Neural progenitor cell (in vitro differentiated cells): ENCODE data around the gene TCF3. TPM values are rescaled to one million over a fixed set of nuclear protein-coding genes. Genes with fewer than 3 reads are reported as not detected.

Source experiments
- DNase-seq: peaks from one replicate; pipeline ENCODE4 v3.0.0-alpha.2; 2016; ENCODE audit warnings: low spot score
- H2AFZ ChIP-seq: fragments of 200-600 bp; sonication (generic); replicated peaks from 2 replicates; pipeline ENCODE4 v1.6.1; 2016; ENCODE audit warnings: antibody characterized with exemption
- H3F3A ChIP-seq: fragments of 200-600 bp; sonication (generic); 2 replicates; pipeline ENCODE4 v1.6.1; 2016; ENCODE audit warnings: antibody characterized with exemption, low read depth
- H3K27ac ChIP-seq: fragments of 200-600 bp; sonication (generic); 2 replicates; pipeline ENCODE4 v1.5.1; 2016; ENCODE audit warnings: mild to moderate bottlenecking
- H3K27me3 ChIP-seq: fragments of 200-600 bp; sonication (generic); 2 replicates; pipeline ENCODE4 v1.6.1; 2016; ENCODE audit warnings: mild to moderate bottlenecking, moderate library complexity
- H3K36me3 ChIP-seq: fragments of 200-600 bp; sonication (generic); 2 replicates; pipeline ENCODE4 v1.5.1; 2016
- H3K4me1 ChIP-seq: fragments of 200-600 bp; sonication (generic); 2 replicates; pipeline ENCODE4 v1.6.1; 2016; ENCODE audit warnings: mixed run types
- H3K4me2 ChIP-seq: fragments of 200-600 bp; sonication (generic); 2 replicates; pipeline ENCODE4 v1.6.1; 2016
- H3K4me3 ChIP-seq: fragments of 200-600 bp; sonication (generic); 2 replicates; pipeline ENCODE4 v1.5.1; 2016
- H3K79me2 ChIP-seq: fragments of 200-600 bp; sonication (generic); 2 replicates; pipeline ENCODE4 v1.6.1; 2016; ENCODE audit warnings: low read depth
- H3K9ac ChIP-seq: fragments of 200-600 bp; sonication (generic); 2 replicates; pipeline ENCODE4 v1.6.1; 2016
- H3K9me3 ChIP-seq: fragments of 200-600 bp; sonication (generic); 2 replicates; pipeline ENCODE4 v1.5.1; 2016; ENCODE audit warnings: low read depth
- H4K20me1 ChIP-seq: fragments of 200-600 bp; sonication (generic); 2 replicates; pipeline ENCODE4 v1.6.1; 2016; ENCODE audit warnings: low read depth
- H3K27ac Mint-ChIP-seq: 3 replicates; pipeline ENCODE4 v1.8.0; 2021; ENCODE audit warnings: mixed read lengths
- H3K27me3 Mint-ChIP-seq: 2 replicates; pipeline ENCODE4 v1.8.0; 2022; ENCODE audit warnings: low read depth, mild to moderate bottlenecking, inconsistent platforms, moderate library complexity, mixed read lengths; ENCODE audit not compliant: insufficient read depth
- H3K36me3 Mint-ChIP-seq: 3 replicates; pipeline ENCODE4 v1.8.0; 2021; ENCODE audit warnings: mixed read lengths
- H3K4me1 Mint-ChIP-seq: 3 replicates; pipeline ENCODE4 v1.8.0; 2021; ENCODE audit warnings: mixed read lengths
- H3K4me3 Mint-ChIP-seq: 3 replicates; pipeline ENCODE4 v1.8.0; 2021; ENCODE audit warnings: mild to moderate bottlenecking, moderate library complexity, mixed read lengths
- H3K9me3 Mint-ChIP-seq: 3 replicates; pipeline ENCODE4 v1.8.0; 2020; ENCODE audit warnings: mixed read lengths
- CTCF ChIP-seq: fragments of 200-600 bp; sonication (generic); IDR thresholded peaks from 2 replicates; pipeline ENCODE4 v1.5.1; 2017; ENCODE audit warnings: antibody characterized with exemption, mild to moderate bottlenecking
- EZH2 ChIP-seq: fragments of 200-600 bp; sonication (generic); IDR thresholded peaks from 2 replicates; pipeline ENCODE4 v1.6.1; 2017; ENCODE audit warnings: antibody characterized with exemption, mild to moderate bottlenecking, moderate library complexity
- EZH2phosphoT487 ChIP-seq: fragments of 200-600 bp; sonication (generic); IDR thresholded peaks from 2 replicates; pipeline ENCODE4 v1.6.1; 2017; ENCODE audit warnings: antibody characterized with exemption
- total RNA-seq: library from RNA; depleted of rRNA; stranded (reverse); fragments of >200 nt; gene quantifications from 2 replicates; pipeline ENCODE4 v1.2.3, GENCODE V29; 2015; ENCODE audit warnings: low replicate concordance

Gene TCF3
- total RNA-seq, 1 donor from 2014 or later, result 131 TPM

- peaks cover 2% of the 10 kb centered on the region for H3K9me3 Mint-ChIP-seq
- no peaks in the 10 kb centered on the region for H3K9me3 ChIP-seq
- no peaks in the 10 kb centered on the region for H3K36me3 ChIP-seq
- no peaks in the 10 kb centered on the region for H3K4me1 ChIP-seq
- H3K27ac Mint-ChIP-seq, result no peak overlapping the region
- H3K27me3 Mint-ChIP-seq, result peaks cover 5% of the 10 kb centered on the region
- peak overlapping the region; percentile 49 for H3K4me3 Mint-ChIP-seq
- no peaks in the 10 kb centered on the region for H3K27me3 ChIP-seq
- H3K36me3 Mint-ChIP-seq, result peaks cover 13% of the 10 kb centered on the region
- no peak for TF ChIP-seq EZH2
- no peak for TF ChIP-seq CTCF
- TF ChIP-seq EZH2phosphoT487, result no peak
- H3K27ac ChIP-seq, result no peak overlapping the region
- peaks cover 51% of the 10 kb centered on the region for H3F3A ChIP-seq
- H3K9ac ChIP-seq, result no peak overlapping the region
- no peak overlapping the region for H3K4me3 ChIP-seq
- peaks cover 2% of the 10 kb centered on the region for H3K4me1 Mint-ChIP-seq
- no peaks in the 10 kb centered on the region for H3K79me2 ChIP-seq
- no peak for DNase-seq
- H4K20me1 ChIP-seq, result peaks cover 21% of the 10 kb centered on the region
- no peak overlapping the region for H3K4me2 ChIP-seq
- no peak overlapping the region for H2AFZ ChIP-seq
These were observed 41.1 kb downstream of the TCF3 start for GRCh38 chr19:1611353-1611752.

- no peaks in the 10 kb centered on the region for H3K9me3 ChIP-seq
- no peak overlapping the region for H3K4me3 ChIP-seq
- Mint-ChIP-seq H3K27me3 (peaks cover 8% of the 10 kb centered on the region), H3K4me3 (no peak overlapping the region), H3K4me1 (peaks cover 6% of the 10 kb centered on the region), H3K9me3 (no peaks in the 10 kb centered on the region), H3K36me3 (peaks cover 7% of the 10 kb centered on the region), H3K27ac (no peak overlapping the region)
- no peak for TF ChIP-seq CTCF
- TF ChIP-seq EZH2, result no peak
- no peak for TF ChIP-seq EZH2phosphoT487
- no peaks in the 10 kb centered on the region for H3K27me3 ChIP-seq
- H2AFZ ChIP-seq, result no peak overlapping the region
- H3K27ac ChIP-seq, result no peak overlapping the region
- no peaks in the 10 kb centered on the region for H3K36me3 ChIP-seq
- H3K4me2 ChIP-seq, result no peak overlapping the region
- H3K9ac ChIP-seq, result no peak overlapping the region
- H4K20me1 ChIP-seq, result peaks cover 16% of the 10 kb centered on the region
- DNase-seq, result no peak
- no peaks in the 10 kb centered on the region for H3K79me2 ChIP-seq
- no peaks in the 10 kb centered on the region for H3K4me1 ChIP-seq
- H3F3A ChIP-seq, result peaks cover 55% of the 10 kb centered on the region
These were observed 41.8 kb downstream of the TCF3 start for GRCh38 chr19:1610579-1610978.

- H3K27me3 ChIP-seq, result no peaks in the 10 kb centered on the region
- no peak overlapping the region for H3K4me3 ChIP-seq
- Mint-ChIP-seq H3K9me3 (no peaks in the 10 kb centered on the region), H3K4me3 (no peak overlapping the region), H3K27ac (no peak overlapping the region), H3K4me1 (peaks cover 8% of the 10 kb centered on the region), H3K27me3 (peaks cover 8% of the 10 kb centered on the region), H3K36me3 (peaks cover 5% of the 10 kb centered on the region)
- H3K27ac ChIP-seq, result peak overlapping the region; percentile 53
- no peaks in the 10 kb centered on the region for H3K36me3 ChIP-seq
- no peak overlapping the region for H3K9ac ChIP-seq
- no peak overlapping the region for H3K4me2 ChIP-seq
- TF ChIP-seq CTCF, result no peak
- no peak for TF ChIP-seq EZH2phosphoT487
- TF ChIP-seq EZH2, result no peak
- H3F3A ChIP-seq, result peaks cover 56% of the 10 kb centered on the region
- peaks cover 15% of the 10 kb centered on the region for H4K20me1 ChIP-seq
- H2AFZ ChIP-seq, result no peak overlapping the region
- DNase-seq, result no peak
- H3K4me1 ChIP-seq, result no peaks in the 10 kb centered on the region
- H3K79me2 ChIP-seq, result peaks cover 3% of the 10 kb centered on the region
- H3K9me3 ChIP-seq, result no peaks in the 10 kb centered on the region
These were observed 42.5 kb downstream of the TCF3 start for GRCh38 chr19:1609680-1610474.
